ENCODE data around the gene SRSF10. TPM values are rescaled to one million over a fixed set of nuclear protein-coding genes. Genes with fewer than 3 reads are reported as not detected.

The SRSF10 gene
- total and polyA plus RNA-seq, 9 of the 15 experiments (the other 6 are each of a cell fraction or from before 2014, with no cell fraction given), result 154 to 264 (median 205) TPM

DNA sequence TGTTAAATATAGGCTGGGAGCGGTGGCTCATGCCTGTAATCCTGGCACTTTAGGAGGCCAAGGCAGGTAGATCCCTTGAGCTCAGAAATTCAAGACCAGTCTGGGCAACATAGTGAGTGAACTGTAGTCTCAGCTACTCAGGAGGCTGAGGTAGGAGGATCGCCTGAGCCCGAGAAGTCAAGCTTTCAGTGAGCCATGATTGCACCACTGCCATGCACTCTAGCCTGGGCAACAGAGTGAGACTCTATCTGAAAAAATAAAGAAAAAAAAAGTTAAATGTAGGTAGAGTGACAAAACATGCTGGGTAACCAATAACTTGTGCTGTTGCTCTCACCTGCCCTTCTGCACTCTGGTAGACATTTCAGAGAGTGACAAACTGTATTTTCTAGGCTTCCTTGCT is 25.0 kb upstream of the SRSF10 start:
- POLR2A ChIA-PET, result interaction anchor here (1.3 to 1.6 kb wide), 2 partner anchors 10 to 18 kb away, joined by 3 to 5 read pairs; no protein-coding TSS in a partner anchor
- H3K9me3 ChIP-seq (replicated peaks; ENCODE audit: control insufficient read depth, insufficient read depth, low read depth, low read length), result no peaks in the 10 kb centered on the region
- 3% methylated on average over 3 of the region's 3 CpGs for WGBS (ENCODE audit: insufficient coverage, low coverage, missing lambda C conversion rate)
- no peaks in the 10 kb centered on the region for H3K9me1 ChIP-seq (ENCODE audit: control insufficient read depth, insufficient read depth, low read length)
- H3K9ac ChIP-seq (ENCODE audit: insufficient read depth in 1 of 2, low read depth in 2 of 2, low read length in 2 of 2), result no peak overlapping the region
- no peak for FAIRE-seq
- H3K36me3 ChIP-seq (ENCODE audit: control insufficient read depth, insufficient read depth, low read length), result no peaks in the 10 kb centered on the region
- no TSS peak for BruUV-seq (replicated peaks)
- H3K4me2 ChIP-seq (ENCODE audit: insufficient read depth, low read length), result no peak overlapping the region
- intact Hi-C loops (cut with micrococcal nuclease) (no loop called here), in situ Hi-C loops (cut with MboI) (no loop called here)
- no peaks in the 10 kb centered on the region for H3K4me1 ChIP-seq (replicated peaks in 1 of 2; ENCODE audit: control insufficient read depth in 2 of 2, insufficient read depth in 2 of 2, low read length in 2 of 2)
- peaks cover 31 to 41% of the 10 kb centered on the region in 2 experiments for H3K27me3 ChIP-seq (ENCODE audit: control insufficient read depth in 2 of 2, insufficient read depth in 2 of 2, low read length in 2 of 2)
- no peaks in the 10 kb centered on the region for H3K79me2 ChIP-seq (ENCODE audit: control insufficient read depth, insufficient read depth, low read length)
- no peak overlapping the region for H3K27ac ChIP-seq (ENCODE audit: extremely low read depth, low read depth, low read length)
- no peak for DNase-seq (ENCODE audit: extremely low read depth in 1 of 4, low spot score in 3 of 4)
- no peak overlapping the region for H3K4me3 ChIP-seq
- no peak overlapping the region for H2AFZ ChIP-seq (ENCODE audit: low read depth, low read length)
- no peak for ATAC-seq
- CTCF ChIA-PET (ENCODE audit: low intra/inter-chr PET ratio), result no interaction called here
- no peaks in the 10 kb centered on the region for H4K20me1 ChIP-seq (replicated peaks; ENCODE audit: control insufficient read depth, insufficient read depth, low read length)
- TF ChIP-seq THRA (IDR thresholded peaks at IDR 0.05), result no peak
- TF ChIP-seq MYNN (IDR thresholded peaks at IDR 0.05), result no peak
- TF ChIP-seq MYNN (CRISPR knock-in tag; IDR thresholded peaks at IDR 0.05), result no peak
- TF ChIP-seq SIX5 (IDR thresholded peaks at IDR 0.05; ENCODE audit: borderline replicate concordance in 1 of 2, insufficient read depth in 1 of 2, low read depth in 1 of 2, low read length in 2 of 2), result no peak
- TF ChIP-seq, protein P1, sequence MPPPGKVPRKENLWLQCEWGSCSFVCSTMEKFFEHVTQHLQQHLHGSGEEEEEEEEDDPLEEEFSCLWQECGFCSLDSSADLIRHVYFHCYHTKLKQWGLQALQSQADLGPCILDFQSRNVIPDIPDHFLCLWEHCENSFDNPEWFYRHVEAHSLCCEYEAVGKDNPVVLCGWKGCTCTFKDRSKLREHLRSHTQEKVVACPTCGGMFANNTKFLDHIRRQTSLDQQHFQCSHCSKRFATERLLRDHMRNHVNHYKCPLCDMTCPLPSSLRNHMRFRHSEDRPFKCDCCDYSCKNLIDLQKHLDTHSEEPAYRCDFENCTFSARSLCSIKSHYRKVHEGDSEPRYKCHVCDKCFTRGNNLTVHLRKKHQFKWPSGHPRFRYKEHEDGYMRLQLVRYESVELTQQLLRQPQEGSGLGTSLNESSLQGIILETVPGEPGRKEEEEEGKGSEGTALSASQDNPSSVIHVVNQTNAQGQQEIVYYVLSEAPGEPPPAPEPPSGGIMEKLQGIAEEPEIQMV (tag; conservative IDR thresholded peaks at IDR 0.05; ENCODE audit: low read depth), result no peak
- TF ChIP-seq ZNF551 (CRISPR knock-in tag; IDR thresholded peaks at IDR 0.05), result no peak
- TF ChIP-seq MAFF (IDR thresholded peaks at IDR 0.05; ENCODE audit: low read length), result no peak
- TF ChIP-seq, protein P2, sequence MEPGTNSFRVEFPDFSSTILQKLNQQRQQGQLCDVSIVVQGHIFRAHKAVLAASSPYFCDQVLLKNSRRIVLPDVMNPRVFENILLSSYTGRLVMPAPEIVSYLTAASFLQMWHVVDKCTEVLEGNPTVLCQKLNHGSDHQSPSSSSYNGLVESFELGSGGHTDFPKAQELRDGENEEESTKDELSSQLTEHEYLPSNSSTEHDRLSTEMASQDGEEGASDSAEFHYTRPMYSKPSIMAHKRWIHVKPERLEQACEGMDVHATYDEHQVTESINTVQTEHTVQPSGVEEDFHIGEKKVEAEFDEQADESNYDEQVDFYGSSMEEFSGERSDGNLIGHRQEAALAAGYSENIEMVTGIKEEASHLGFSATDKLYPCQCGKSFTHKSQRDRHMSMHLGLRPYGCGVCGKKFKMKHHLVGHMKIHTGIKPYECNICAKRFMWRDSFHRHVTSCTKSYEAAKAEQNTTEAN (CRISPR knock-in tag; IDR thresholded peaks at IDR 0.05), result no peak
- no peak for TF ChIP-seq ZNF507 (tag; conservative IDR thresholded peaks at IDR 0.05)
- TF ChIP-seq FOSL1 (tag; conservative IDR thresholded peaks at IDR 0.05), result no peak
- no peak for TF ChIP-seq FOXJ2 (tag; IDR thresholded peaks at IDR 0.05)
- no peak for TF ChIP-seq SMARCA4 (IDR thresholded peaks at IDR 0.05)

Measured in K562 (cell line).